ENCODE data around the gene WWC2.

- TF ChIP-seq FOXM1 (IDR thresholded peaks at IDR 0.05; ENCODE audit: borderline replicate concordance, low read depth) (no peak), REST (IDR thresholded peaks at IDR 0.05; ENCODE audit: low read depth) (no peak), EP300 (IDR thresholded peaks at IDR 0.05; ENCODE audit: borderline replicate concordance) (peak; percentile 73; the same call in 1 of the 2 replicates), CREB1 (IDR thresholded peaks at IDR 0.05; ENCODE audit: low read depth) (no peak), NFIC (IDR thresholded peaks at IDR 0.05) (peak; percentile 99), RAD21 (IDR thresholded peaks at IDR 0.05; ENCODE audit: low read depth) (peak; percentile 37), MAX (IDR thresholded peaks at IDR 0.05) (peak; percentile 92)
Measured at GRCh38 chr4:183200453-183200852, 101.4 kb downstream of the WWC2 start.

Measured in Ishikawa (cell line).